OCI-LY1 (cell line): ENCODE data around the gene KRTAP5-4.

Source experiments
- H2AFZ ChIP-seq: fragments of 200-600 bp; sonication (generic), shearing (Covaris generic); 2 replicates; pipeline ENCODE4 v1.6.0; 2014; ENCODE audit warnings: antibody characterized with exemption, mild to moderate bottlenecking, low read length
- H3F3A ChIP-seq: fragments of 200-600 bp; sonication (generic), shearing (Covaris generic); 2 replicates; pipeline ENCODE4 v1.6.0; 2014; ENCODE audit warnings: mild to moderate bottlenecking, antibody characterized with exemption, low read length, moderate library complexity; ENCODE audit not compliant: insufficient read depth
- H3K27ac ChIP-seq: fragments of 200-600 bp; sonication (generic); 2 replicates; pipeline ENCODE4 v1.5.1; 2014; ENCODE audit warnings: low read length, mixed run types, mild to moderate bottlenecking, low read depth; ENCODE audit not compliant: poor library complexity, severe bottlenecking
- H3K27me3 ChIP-seq: fragments of 200-600 bp; sonication (generic); 2 replicates; pipeline ENCODE4 v1.6.0; 2014; ENCODE audit warnings: antibody characterized with exemption, mild to moderate bottlenecking, low read length, moderate library complexity; ENCODE audit not compliant: insufficient read depth
- H3K36me3 ChIP-seq: fragments of 200-600 bp; sonication (generic); 2 replicates; pipeline ENCODE4 v1.6.1; 2014; ENCODE audit warnings: mild to moderate bottlenecking, antibody characterized with exemption, low read length, moderate library complexity, mixed read lengths; ENCODE audit not compliant: insufficient read depth
- H3K4me1 ChIP-seq: fragments of 200-600 bp; sonication (generic); 2 replicates; pipeline ENCODE4 v1.5.1; 2014; ENCODE audit warnings: mild to moderate bottlenecking, low read length, moderate library complexity; ENCODE audit not compliant: insufficient read depth, severe bottlenecking
- H3K4me2 ChIP-seq: fragments of 200-600 bp; sonication (generic), shearing (Covaris generic); 2 replicates; pipeline ENCODE4 v1.6.1; 2014; ENCODE audit warnings: low read length
- H3K4me3 ChIP-seq: fragments of 200-600 bp; sonication (generic); 2 replicates; pipeline ENCODE4 v1.5.1; 2014; ENCODE audit warnings: low read length, low read depth, mild to moderate bottlenecking, mixed read lengths; ENCODE audit not compliant: poor library complexity, severe bottlenecking
- H3K79me2 ChIP-seq: fragments of 200-600 bp; shearing (Covaris generic); 2 replicates; pipeline ENCODE4 v1.6.1; 2016; ENCODE audit warnings: mixed run types, low read length, mixed read lengths; ENCODE audit not compliant: insufficient read depth
- H3K9ac ChIP-seq: fragments of 200-600 bp; sonication (generic), shearing (Covaris generic); 2 replicates; pipeline ENCODE4 v1.6.1; 2014; ENCODE audit warnings: mild to moderate bottlenecking, low read length, mixed read lengths
- H3K9me2 ChIP-seq: fragments of 200-600 bp; sonication (generic), shearing (Covaris generic); 2 replicates; pipeline ENCODE4 v1.6.1; 2014; ENCODE audit warnings: low read depth, mild to moderate bottlenecking, low read length, mixed read lengths
- H3K9me3 ChIP-seq: fragments of 200-600 bp; shearing (Covaris generic); 2 replicates; pipeline ENCODE4 v1.6.1; 2014; ENCODE audit warnings: low read length, mixed read lengths
- H4K20me1 ChIP-seq: fragments of 200-600 bp; sonication (generic), shearing (Covaris generic); 2 replicates; pipeline ENCODE4 v1.6.0; 2016; ENCODE audit warnings: mild to moderate bottlenecking, low read length; ENCODE audit not compliant: insufficient read depth
- EZH2 ChIP-seq: fragments of 200-600 bp; sonication (generic), shearing (Covaris generic); IDR thresholded peaks from 2 replicates; pipeline ENCODE4 v1.8.0; 2017; ENCODE audit warnings: borderline replicate concordance, mixed run types, mild to moderate bottlenecking, antibody characterized with exemption, low read length, moderate library complexity, mixed read lengths
- TF ChIP-seq, protein P1 (sequence below): fragments of 200-600 bp; sonication (generic), shearing (Covaris generic); IDR thresholded peaks from 2 replicates; pipeline ENCODE4 v1.5.1; 2017; ENCODE audit warnings: mild to moderate bottlenecking, antibody characterized with exemption, low read length, moderate library complexity, mixed read lengths

The KRTAP5-4 gene

DNA sequence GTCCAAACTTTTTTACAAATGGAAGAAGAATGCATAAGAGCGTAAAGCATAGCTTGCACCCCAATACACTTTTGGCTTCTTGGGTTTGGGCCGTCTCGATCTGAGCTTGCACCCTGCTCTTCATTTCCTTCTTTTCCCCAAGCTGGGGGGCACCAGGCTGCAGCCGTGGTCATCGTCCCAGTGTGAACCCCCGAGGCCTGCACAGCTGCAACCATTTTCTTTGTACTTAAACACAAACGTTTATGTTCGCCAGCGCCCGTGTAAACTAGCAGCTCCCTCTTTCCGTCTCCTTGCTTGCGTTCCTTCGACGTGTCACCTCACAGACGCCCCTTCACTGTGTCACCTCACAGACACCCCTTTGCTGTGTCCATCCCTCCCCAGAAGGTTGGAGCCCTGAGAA, 17.7 kb upstream of the KRTAP5-4 start:
- Histone ChIP-seq H3K79me2 (no peaks in the 10 kb centered on the region), H3K36me3 (no peaks in the 10 kb centered on the region), H3K27me3 (no peaks in the 10 kb centered on the region; the same call in 1 of the 2 replicates), H3K4me1 (no peaks in the 10 kb centered on the region), H3K9me2 (no peaks in the 10 kb centered on the region), H3K4me2 (no peak overlapping the region), H4K20me1 (no peaks in the 10 kb centered on the region), H3F3A (no peaks in the 10 kb centered on the region), H3K27ac (no peak overlapping the region), H3K9ac (no peak overlapping the region), H2AFZ (no peak overlapping the region), H3K9me3 (no peaks in the 10 kb centered on the region), H3K4me3 (no peak overlapping the region)
- TF ChIP-seq EZH2 = no peak
- TF ChIP-seq, protein P1, sequence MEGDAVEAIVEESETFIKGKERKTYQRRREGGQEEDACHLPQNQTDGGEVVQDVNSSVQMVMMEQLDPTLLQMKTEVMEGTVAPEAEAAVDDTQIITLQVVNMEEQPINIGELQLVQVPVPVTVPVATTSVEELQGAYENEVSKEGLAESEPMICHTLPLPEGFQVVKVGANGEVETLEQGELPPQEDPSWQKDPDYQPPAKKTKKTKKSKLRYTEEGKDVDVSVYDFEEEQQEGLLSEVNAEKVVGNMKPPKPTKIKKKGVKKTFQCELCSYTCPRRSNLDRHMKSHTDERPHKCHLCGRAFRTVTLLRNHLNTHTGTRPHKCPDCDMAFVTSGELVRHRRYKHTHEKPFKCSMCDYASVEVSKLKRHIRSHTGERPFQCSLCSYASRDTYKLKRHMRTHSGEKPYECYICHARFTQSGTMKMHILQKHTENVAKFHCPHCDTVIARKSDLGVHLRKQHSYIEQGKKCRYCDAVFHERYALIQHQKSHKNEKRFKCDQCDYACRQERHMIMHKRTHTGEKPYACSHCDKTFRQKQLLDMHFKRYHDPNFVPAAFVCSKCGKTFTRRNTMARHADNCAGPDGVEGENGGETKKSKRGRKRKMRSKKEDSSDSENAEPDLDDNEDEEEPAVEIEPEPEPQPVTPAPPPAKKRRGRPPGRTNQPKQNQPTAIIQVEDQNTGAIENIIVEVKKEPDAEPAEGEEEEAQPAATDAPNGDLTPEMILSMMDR = no peak

DNA sequence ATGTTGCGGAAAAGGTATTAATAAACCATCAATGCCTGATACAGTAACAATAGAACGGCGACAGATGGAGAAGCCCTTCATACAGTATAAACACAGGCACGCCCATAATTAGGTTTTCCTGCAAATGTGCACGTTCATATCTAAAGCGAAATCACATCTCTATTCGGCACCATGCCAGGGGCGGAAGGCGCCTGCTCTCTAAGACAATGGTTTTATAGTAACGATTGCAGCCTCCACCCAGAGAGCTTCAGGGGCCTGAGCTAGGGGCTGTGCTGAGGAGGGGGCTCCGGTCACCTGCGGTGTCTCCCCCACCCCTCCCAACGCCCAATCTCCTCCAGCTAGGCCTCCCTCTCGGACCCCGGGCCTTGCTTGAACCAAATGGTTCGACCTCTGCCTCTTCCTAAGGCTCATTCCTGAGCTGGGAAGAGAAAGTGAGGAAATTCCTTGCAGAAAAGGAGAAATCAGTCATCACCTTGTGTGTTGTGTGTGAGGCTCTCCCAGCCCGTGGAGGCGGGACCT, 17.2 kb upstream of the KRTAP5-4 start:
- H3K4me2 ChIP-seq = no peak overlapping the region
- no peaks in the 10 kb centered on the region for H3F3A ChIP-seq
- H3K9me2 ChIP-seq = no peaks in the 10 kb centered on the region
- no peak overlapping the region for H2AFZ ChIP-seq
- no peak overlapping the region for H3K27ac ChIP-seq
- no peak overlapping the region for H3K4me3 ChIP-seq
- no peaks in the 10 kb centered on the region; the same call in 1 of the 2 replicates for H3K27me3 ChIP-seq
- no peaks in the 10 kb centered on the region for H3K36me3 ChIP-seq
- H3K79me2 ChIP-seq = no peaks in the 10 kb centered on the region
- no peak for TF ChIP-seq EZH2
- TF ChIP-seq, protein P1 = no peak
- no peaks in the 10 kb centered on the region for H3K9me3 ChIP-seq
- no peaks in the 10 kb centered on the region for H4K20me1 ChIP-seq
- no peaks in the 10 kb centered on the region for H3K4me1 ChIP-seq
- no peak overlapping the region for H3K9ac ChIP-seq

DNA sequence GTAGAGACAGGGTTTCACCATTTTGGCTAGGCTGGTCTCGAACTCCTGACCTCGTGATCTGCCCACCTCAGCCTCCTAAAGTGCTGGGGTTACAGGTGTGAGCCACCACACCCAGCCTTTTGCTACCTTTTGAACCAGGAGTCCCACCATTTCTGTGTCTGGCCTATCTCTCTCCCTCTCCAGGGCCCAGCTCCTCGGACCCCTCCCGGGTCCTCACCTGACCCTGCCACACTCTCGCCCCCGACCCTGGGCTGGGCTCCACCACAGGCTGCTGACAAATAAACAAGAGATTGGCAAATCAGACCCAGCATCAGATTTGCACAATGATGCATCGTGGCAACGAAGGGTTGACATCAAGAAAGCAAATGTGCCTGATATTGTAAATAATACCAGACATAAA, 16.4 kb upstream of the KRTAP5-4 start:
- Histone ChIP-seq H3K36me3 (no peaks in the 10 kb centered on the region), H3K27me3 (no peaks in the 10 kb centered on the region; the same call in 1 of the 2 replicates)

More for the DNA sequence above, 16.4 kb upstream of the KRTAP5-4 start:
- no peaks in the 10 kb centered on the region for H4K20me1 ChIP-seq
- H3K9me3 ChIP-seq = no peaks in the 10 kb centered on the region
- TF ChIP-seq, protein P1 = no peak
- no peak for TF ChIP-seq EZH2
- no peak overlapping the region for H3K4me2 ChIP-seq
- no peak overlapping the region for H3K27ac ChIP-seq
- no peak overlapping the region for H3K4me3 ChIP-seq
- no peaks in the 10 kb centered on the region for H3K4me1 ChIP-seq
- no peak overlapping the region for H3K9ac ChIP-seq
- H3F3A ChIP-seq = no peaks in the 10 kb centered on the region
- no peaks in the 10 kb centered on the region for H3K79me2 ChIP-seq
- no peak overlapping the region for H2AFZ ChIP-seq
- H3K9me2 ChIP-seq = no peaks in the 10 kb centered on the region
